ENCODE data around the gene GHRH.

- no peak for TF ChIP-seq POLR2A (IDR thresholded peaks at IDR 0.05)
- TF ChIP-seq CTCF (IDR thresholded peaks at IDR 0.05): no peak
Measured at GRCh38 chr20:37295595-37295994, 34.0 kb upstream of the GHRH start.
